T-helper 2 cell treated with Interferon-gamma antibody and Interleukin-4, amounts not matched to agents 5 μg/mL and 100 μg/mL, for 36 hours (primary cell): ENCODE data around the gene POLR3K.

Experiments
- DNase-seq: peaks from one replicate; pipeline ENCODE4 v3.0.0; 2021; ENCODE audit warnings: low spot score
- H3K27ac Mint-ChIP-seq: one replicate; pipeline ENCODE4 v1.8.0; 2021; ENCODE audit warnings: mild to moderate bottlenecking, mixed read lengths
- H3K27me3 Mint-ChIP-seq: one replicate; pipeline ENCODE4 v1.8.0; 2021; ENCODE audit warnings: low read depth, mixed read lengths
- H3K36me3 Mint-ChIP-seq: one replicate; pipeline ENCODE4 v1.8.0; 2021; ENCODE audit warnings: low read depth, mixed read lengths
- H3K4me1 Mint-ChIP-seq: one replicate; pipeline ENCODE4 v1.8.0; 2021; ENCODE audit warnings: low read depth, mixed read lengths
- H3K4me3 Mint-ChIP-seq: one replicate; pipeline ENCODE4 v1.8.0; 2022; ENCODE audit warnings: mild to moderate bottlenecking, moderate library complexity, mixed read lengths
- H3K9me3 Mint-ChIP-seq: one replicate; pipeline ENCODE4 v1.8.0; 2021; ENCODE audit warnings: mixed read lengths

The POLR3K gene

DNA sequence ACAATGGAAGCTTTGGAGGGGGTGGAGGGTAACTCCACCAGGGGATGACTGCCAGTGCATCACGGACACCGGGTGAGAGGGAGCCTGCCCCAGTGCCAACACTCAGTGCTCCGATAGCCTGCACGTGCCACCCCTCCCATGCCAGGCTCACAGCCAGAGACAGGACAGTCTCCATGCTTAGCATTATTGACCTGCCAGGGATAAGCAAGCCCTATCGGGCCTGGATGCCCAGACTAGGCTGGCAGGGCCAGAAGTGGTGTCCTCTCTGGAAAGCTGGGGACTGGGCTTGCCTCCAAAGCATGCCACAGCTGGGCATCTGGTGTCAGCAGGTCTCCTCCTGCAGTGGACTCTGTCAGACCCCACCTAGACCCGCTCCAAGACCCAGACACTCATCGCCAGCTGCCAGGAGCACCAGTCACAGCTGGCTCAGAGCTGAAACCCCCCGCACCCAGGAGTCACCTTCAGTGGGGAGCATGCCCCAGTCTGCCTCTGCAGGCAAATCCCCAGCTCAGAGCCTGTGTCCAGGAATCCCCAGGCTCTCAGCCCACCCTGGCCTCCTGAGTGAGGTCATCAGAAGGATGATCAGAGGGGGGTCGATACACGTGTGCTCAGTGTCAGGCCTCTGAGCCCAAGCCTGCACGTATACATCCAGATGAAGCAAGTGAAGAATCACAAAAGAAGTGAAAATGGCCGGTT lies 20.8 kb upstream of the POLR3K start:
- Mint-ChIP-seq H3K36me3 (no peaks in the 10 kb centered on the region), H3K27ac (no peak overlapping the region), H3K9me3 (no peaks in the 10 kb centered on the region), H3K4me1 (peaks cover 19% of the 10 kb centered on the region), H3K27me3 (peaks cover 40% of the 10 kb centered on the region), H3K4me3 (no peak overlapping the region)
- no peak for DNase-seq

DNA sequence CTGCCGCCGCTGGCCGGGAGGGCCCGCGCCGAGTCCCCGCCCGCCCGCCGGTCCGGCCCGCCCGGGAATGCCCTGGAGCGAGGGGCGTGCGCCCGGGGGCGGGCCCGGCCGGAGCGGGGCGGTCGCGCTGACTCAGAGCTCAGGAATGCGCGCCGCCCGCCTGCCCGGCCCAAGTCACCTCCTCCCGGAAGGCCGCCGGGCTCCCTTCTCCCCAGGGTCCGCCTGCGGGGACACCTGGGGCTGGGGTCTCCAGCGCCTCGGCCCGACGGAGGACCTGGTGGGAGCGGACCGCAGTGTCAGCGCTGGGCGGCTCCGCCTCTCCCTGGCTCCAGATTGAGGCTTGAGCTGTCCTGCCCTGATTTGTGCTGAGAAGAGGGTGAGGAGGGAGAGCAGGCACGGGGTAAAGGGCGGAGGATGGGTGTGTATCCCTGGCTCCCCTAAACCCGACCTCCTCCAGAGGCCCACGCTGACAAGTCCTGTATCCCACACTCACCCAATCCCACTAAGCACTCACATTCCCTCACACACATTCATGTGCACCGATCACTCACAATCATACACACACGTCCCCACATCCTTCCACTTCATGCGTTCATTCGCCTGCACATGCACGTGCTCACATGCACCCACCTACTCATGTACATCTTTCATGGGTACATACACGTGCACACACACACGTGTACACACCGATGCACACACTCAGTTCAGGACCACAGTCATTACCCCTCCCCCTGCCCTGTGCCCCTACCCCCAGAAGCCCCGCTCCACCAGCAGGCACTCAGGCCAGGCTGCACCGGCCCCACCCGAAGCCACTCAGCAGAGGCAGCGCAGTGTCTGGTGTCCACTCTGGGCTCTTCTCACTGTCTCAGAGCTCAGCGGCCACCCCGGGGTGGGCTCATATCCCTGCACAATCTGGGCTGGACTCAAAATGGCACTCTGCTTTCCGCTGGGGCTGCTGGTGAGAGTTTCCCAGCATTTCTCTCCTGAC lies 19.4 kb upstream of the POLR3K start, which contains the start of gene RHBDF1:
Gene RHBDF1 (minus strand): TSS at position 71 of the 988 bp plus-strand sequence. CDS start 7,616 bp downstream, outside the sequence.
- Mint-ChIP-seq H3K4me1 (peaks cover 13% of the 10 kb centered on the region), H3K36me3 (no peaks in the 10 kb centered on the region), H3K27me3 (peaks cover 40% of the 10 kb centered on the region), H3K4me3 (peak within 1 kb of the TSS; percentile 62), H3K27ac (no peak within 1 kb of the TSS), H3K9me3 (no peaks in the 10 kb centered on the region)
- peak; percentile 39 for DNase-seq

DNA sequence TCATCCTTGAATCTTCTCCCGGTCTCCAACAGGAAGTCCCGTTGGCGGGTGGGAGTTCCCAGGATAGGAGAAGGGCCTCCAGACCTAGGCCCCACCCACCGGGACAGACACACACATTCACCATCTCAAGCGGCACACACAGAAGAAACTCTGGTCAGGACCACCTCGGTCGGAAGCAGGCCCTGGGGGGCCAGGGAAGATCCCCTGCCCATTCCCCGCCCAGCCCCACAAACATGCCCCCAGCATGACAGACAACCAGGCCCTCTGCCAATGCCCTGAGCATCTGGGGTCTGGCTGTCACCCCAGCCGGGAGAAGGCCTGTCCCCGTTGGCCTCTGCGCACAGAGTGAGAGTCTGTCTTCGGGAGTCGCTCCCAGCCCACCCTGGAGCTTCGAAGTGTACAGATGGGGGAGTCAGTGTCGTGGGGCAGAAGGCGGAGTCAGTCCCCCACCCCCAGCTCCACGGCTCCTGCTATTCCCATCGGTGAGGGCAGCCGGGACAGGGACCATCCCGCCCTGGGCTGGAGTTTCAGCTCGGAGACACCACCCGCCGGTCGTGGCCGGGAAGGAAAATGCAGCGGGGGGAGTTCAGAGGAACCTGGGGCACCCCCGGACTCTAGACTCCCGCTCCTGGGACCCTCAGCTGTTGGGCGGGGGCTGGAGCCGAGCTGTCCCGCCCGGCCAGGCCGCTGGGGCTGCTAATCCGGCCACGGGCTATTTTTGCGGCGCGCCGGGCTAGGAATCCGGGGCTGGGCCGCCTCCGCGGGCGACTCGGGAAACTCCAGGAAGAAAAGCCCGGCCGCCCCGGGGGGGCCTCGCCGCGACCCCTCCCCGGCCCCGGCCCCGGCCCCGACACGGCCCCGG lies 18.4 kb upstream of the POLR3K start:
- peaks cover 43% of the 10 kb centered on the region for H3K27me3 Mint-ChIP-seq
- peaks cover 11% of the 10 kb centered on the region for H3K4me1 Mint-ChIP-seq
- H3K27ac Mint-ChIP-seq = no peak overlapping the region
- no peaks in the 10 kb centered on the region for H3K36me3 Mint-ChIP-seq
- no peak for DNase-seq
- H3K9me3 Mint-ChIP-seq = no peaks in the 10 kb centered on the region
- H3K4me3 Mint-ChIP-seq = no peak overlapping the region

DNA sequence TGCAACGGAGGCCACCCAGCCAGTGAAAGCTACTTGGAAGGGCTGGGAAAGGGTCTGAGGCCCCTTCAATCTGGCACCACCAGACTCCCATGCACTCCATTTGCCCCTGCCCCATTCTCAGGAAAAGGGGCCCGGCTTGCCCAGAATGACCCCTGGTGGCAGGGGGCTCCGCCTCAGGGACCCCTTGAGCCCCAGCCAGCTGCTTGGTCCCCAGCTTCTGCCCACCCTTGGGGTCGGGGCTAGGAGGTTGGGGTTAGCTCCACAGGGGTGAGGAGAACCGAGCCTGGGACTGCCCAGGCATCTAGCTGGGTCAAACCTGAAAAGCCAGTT lies 17.8 kb upstream of the POLR3K start:
- Mint-ChIP-seq H3K36me3 (no peaks in the 10 kb centered on the region), H3K9me3 (no peaks in the 10 kb centered on the region), H3K4me1 (peaks cover 5% of the 10 kb centered on the region), H3K27me3 (peaks cover 43% of the 10 kb centered on the region), H3K4me3 (no peak overlapping the region), H3K27ac (no peak overlapping the region)
- DNase-seq = no peak

DNA sequence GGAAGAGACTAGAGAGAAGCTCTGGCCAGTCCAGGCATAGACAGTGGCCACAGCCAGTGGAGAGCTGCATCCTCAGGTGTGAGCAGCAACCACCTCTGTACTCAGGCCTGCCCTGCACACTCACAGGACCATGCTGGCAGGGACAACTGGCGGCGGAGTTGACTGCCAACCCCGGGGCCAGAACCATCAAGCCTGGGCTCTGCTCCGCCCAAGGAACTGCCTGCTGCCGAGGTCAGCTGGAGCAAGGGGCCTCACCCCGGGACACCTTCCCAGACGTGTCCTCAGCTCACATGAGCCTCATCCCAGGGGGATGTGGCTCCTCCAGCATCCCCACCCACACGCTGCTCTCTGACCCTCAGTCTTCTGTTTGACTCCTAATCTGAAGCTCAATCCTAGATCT lies 15.8 kb upstream of the POLR3K start:
- no peaks in the 10 kb centered on the region for H3K9me3 Mint-ChIP-seq
- peaks cover 40% of the 10 kb centered on the region for H3K27me3 Mint-ChIP-seq
- peaks cover 8% of the 10 kb centered on the region for H3K4me1 Mint-ChIP-seq
- H3K36me3 Mint-ChIP-seq = no peaks in the 10 kb centered on the region
- DNase-seq = no peak
- H3K27ac Mint-ChIP-seq = no peak overlapping the region
- no peak overlapping the region for H3K4me3 Mint-ChIP-seq

DNA sequence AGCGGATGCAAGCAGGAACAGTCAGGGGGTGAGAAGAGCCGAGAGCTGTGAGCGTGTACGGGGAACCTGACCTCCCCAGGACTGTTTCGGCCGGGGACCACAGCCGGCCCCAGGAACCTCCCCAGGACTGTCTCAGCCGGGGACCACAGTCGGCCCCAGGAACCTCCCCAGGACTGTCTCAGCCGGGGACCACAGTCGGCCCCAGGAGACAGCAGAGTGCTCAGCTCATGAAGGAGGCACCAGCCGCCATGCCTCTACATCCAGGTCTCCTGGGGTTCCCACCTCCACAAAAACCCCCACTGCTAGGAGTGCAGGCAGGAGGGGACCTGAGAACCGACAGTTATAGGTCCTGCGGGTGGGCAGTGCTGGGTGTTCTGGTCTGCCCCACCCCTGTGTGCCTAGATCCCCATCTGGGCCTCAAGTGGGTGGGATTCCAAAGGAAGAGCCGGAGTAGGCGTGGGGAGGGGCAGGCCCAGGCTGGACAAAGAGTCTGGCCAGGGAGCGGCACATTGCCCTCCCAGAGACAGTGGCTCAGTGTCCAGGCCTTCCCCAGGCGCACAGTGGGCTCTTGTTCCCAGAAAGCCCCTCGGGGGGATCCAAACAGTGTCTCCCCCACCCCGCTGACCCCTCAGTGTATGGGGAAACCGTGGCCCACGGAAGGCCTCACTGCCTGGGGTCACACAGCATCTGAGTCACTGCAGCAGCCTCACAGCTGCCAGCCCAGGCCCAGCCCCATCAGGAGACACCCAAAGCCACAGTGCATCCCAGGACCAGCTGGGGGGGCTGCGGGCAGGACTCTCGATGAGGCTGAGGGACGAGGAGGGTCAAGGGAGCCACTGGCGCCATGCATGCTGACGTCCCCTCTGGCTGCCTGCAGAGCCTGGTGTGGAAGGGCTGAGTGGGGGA lies 14.7 kb upstream of the POLR3K start:
- Mint-ChIP-seq H3K4me3 (no peak overlapping the region), H3K9me3 (no peaks in the 10 kb centered on the region)

DNA sequence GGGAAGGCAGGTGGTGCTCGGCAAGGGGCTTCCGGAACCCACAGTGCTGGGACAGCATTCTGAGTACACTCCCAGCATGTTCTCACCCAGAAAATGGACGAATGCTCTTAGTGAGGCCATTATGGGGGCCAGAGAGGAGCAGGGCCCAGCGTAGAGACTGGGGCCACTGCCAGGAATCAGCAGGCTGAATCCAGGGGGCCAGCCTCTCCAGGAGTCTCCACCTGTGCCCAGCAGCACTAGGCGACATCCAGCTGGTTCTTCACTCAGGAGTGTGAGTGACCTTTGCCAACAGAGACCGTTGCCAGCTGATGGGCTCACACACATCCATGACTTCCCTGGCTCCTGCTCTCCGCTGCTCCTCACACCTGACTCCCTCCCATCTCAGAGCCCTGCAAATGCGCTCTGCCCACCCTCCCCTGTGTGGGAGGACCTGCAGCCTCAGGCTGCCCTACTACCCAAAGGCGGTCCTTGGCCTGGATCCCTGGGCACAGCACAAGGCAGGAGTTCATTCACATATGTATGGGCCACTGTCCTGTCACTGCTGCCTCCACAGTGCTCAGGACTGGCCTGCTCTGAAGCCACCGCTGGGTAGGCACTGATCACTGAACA lies 13.9 kb upstream of the POLR3K start:
- Mint-ChIP-seq H3K27me3 (peaks cover 26% of the 10 kb centered on the region), H3K9me3 (no peaks in the 10 kb centered on the region), H3K4me1 (peaks cover 5% of the 10 kb centered on the region), H3K27ac (no peak overlapping the region), H3K36me3 (no peaks in the 10 kb centered on the region), H3K4me3 (no peak overlapping the region)
- DNase-seq = no peak

More for the DNA sequence above, 14.7 kb upstream of the POLR3K start:
- Mint-ChIP-seq H3K36me3 (no peaks in the 10 kb centered on the region), H3K27me3 (peaks cover 30% of the 10 kb centered on the region), H3K4me1 (peaks cover 8% of the 10 kb centered on the region), H3K27ac (no peak overlapping the region)
- no peak for DNase-seq

DNA sequence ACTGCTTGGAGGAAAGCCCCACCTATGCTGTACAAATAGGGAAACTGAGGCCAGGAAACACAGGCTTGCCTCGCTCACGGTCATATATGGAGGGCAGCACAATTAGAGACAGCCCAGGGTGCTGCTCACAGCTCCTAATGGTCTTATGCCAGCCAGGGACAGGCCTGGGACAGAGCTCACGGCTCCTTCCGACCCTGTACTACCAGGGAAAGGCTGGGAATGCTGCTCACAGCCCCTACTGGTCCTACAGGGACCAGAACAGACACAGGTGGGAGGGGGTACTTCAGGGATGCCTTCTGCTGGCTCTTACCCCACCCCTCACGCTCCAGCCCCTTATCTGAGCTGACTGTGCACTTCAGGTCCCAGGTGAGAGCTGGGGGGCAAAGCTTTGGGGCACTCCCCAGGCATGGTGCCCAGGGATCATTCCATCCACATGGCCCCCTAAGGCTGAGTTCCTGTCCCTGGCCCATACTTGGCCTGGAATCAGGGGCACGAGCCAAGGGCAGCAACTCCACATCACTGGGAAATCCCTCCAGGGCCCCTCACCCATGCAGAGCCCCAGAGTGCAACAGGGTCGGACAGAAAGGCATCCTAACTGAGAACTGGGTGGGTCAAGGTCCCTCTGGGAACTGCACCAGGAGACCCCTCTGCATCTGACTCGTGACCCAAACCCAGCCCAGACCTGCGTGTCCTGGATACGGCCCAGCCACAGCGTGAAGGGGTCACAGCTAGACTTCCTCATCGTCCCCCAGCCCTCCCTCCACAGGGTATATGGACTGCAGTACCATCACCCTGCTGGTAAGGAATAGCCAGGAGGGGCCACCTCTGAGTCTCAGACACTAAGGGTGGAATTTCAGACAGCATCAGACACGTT lies 13.1 kb upstream of the POLR3K start:
- no peak overlapping the region for H3K27ac Mint-ChIP-seq
- no peaks in the 10 kb centered on the region for H3K36me3 Mint-ChIP-seq
- no peaks in the 10 kb centered on the region for H3K9me3 Mint-ChIP-seq
- DNase-seq = no peak
- peaks cover 24% of the 10 kb centered on the region for H3K27me3 Mint-ChIP-seq
- H3K4me1 Mint-ChIP-seq = peaks cover 5% of the 10 kb centered on the region
- H3K4me3 Mint-ChIP-seq = no peak overlapping the region

DNA sequence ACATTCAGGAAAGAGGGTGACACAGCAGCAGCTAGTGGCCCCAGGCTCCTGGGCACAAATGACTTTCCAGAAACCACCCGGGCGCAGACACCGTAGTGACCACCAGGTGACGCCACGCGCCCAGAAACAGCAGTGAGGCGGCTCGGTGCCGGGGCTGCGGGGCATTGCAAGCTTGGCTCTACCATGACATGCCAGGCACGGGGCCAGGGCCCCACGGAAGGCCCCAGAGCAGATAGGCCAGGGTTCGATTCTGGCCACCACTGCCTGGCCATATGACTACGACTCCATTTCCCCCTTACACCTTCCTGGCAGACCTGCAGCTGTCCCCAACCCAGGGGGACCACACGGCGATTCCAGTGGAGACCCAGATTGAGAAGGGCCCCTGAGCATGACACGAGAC lies 12.3 kb upstream of the POLR3K start:
- H3K27ac Mint-ChIP-seq = no peak overlapping the region
- no peak overlapping the region for H3K4me3 Mint-ChIP-seq

DNA sequence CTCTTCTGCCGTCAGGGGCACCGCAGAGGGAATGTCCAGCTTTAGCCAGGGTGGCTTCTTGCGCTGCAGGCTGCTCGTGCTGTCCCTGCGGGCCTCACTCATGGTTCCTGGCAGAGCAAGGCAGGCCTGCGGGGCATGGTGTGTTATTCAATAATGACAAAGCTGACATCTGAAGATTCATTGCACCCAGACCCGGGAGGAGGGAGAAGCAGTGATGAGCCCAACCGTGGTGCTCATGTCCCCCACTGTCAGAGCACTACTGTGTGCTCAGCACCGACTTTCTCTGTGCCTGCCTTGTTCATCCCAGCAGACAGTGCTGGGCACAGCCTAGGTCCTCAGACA lies 11.5 kb upstream of the POLR3K start:
- Mint-ChIP-seq H3K4me1 (peaks cover 5% of the 10 kb centered on the region), H3K9me3 (no peaks in the 10 kb centered on the region), H3K4me3 (no peak overlapping the region), H3K36me3 (no peaks in the 10 kb centered on the region), H3K27me3 (peaks cover 11% of the 10 kb centered on the region), H3K27ac (no peak overlapping the region)
- DNase-seq = no peak

More for the DNA sequence above, 12.3 kb upstream of the POLR3K start:
- H3K9me3 Mint-ChIP-seq = no peaks in the 10 kb centered on the region
- peaks cover 19% of the 10 kb centered on the region for H3K27me3 Mint-ChIP-seq
- no peaks in the 10 kb centered on the region for H3K36me3 Mint-ChIP-seq
- DNase-seq = peak; percentile 82
- peaks cover 5% of the 10 kb centered on the region for H3K4me1 Mint-ChIP-seq

DNA sequence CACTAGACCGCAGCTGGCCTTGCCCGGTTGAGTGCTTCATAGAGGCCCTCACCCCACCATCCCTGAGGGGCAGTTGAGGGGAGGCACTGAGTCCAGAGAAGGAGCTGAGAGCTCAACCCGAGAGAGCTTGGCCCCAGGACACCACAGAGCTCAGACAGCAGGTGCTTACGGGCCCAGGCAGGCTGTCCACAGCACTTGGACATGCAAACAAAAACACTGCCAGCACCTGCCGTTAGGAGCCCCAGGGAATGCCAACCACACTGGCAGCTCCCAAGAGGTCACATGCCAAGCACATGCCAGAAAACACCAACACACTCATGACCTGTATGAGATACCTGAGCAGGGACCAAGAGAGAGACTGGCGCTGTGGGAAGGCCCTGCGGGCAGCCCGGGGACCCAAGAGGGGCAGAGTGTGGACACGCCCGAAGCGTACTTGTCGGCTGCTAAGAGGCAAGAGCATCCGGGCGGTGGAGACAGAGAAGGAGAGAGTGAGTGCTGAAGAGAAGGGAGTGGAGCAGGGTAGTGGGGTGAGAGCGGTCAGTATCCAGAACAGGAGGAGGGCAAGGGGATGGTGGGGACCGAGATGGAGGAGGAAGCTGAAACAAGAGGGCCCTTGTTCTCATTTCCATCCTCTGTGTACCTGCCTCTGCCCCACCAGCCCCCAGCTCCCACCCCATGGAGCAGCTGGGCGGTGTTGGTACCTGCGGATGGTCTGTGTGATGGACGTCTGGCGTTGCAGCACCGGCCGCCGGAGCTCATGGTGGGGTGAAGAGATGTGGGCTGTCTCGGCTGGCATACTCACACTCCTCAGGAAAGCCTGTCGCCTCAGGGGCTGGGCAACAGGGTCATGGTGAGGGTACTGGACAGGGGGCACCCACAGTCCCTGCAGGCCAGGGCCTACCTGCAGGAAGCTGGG lies 10.8 kb upstream of the POLR3K start:
- no peaks in the 10 kb centered on the region for H3K36me3 Mint-ChIP-seq
- H3K4me3 Mint-ChIP-seq = no peak overlapping the region
- H3K27me3 Mint-ChIP-seq = peaks cover 8% of the 10 kb centered on the region
- H3K4me1 Mint-ChIP-seq = peaks cover 5% of the 10 kb centered on the region
- H3K9me3 Mint-ChIP-seq = no peaks in the 10 kb centered on the region
- no peak overlapping the region for H3K27ac Mint-ChIP-seq
- no peak for DNase-seq
